ENCODE measurements around the gene LPCAT3.
A peak's percentile ranks its signal among the peaks of the same experiment; 100 is the strongest.

The LPCAT3 gene

DNA sequence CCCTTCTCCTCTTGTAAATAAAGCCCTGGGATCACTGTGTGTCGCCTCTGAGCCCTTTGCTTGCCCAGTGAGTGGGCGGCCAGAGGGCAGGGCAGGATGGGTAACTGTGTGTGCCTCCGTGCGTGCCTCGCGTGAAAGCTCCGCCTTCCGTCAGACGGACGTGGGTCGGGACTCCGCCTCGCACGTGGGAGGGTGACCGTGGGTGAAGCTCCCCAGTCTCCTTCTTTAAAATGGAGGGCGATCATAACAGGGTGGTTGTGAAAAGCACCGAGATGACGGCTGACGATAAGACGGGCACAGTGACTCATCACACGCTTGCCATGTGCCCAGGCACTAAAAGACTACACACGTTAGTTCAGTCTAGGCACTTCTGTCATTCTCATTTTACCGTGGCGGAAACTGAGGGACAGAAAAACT lies 57.0 kb downstream of the LPCAT3 start:
- Histone ChIP-seq H3K9ac (ENCODE audit: low read depth, low read length, poor library complexity, severe bottlenecking) (peak overlapping the region; percentile 97), H3K27me3 (ENCODE audit: insufficient read depth, low read length, poor library complexity, severe bottlenecking) (no peaks in the 10 kb centered on the region), H3K9me3 (ENCODE audit: insufficient read depth, low read depth, low read length) (no peaks in the 10 kb centered on the region), H3F3A (ENCODE audit: low read depth) (peaks cover 12% of the 10 kb centered on the region), H2AFZ (ENCODE audit: low read length) (no peak overlapping the region), H3K4me2 (ENCODE audit: low read depth, low read length, poor library complexity, severe bottlenecking) (peak overlapping the region; percentile 97), H3K9me2 (replicated peaks; ENCODE audit: low read depth, low read length) (no peaks in the 10 kb centered on the region), H3K4me3 (ENCODE audit: low read length, poor library complexity, severe bottlenecking) (no peak overlapping the region), H4K20me1 (ENCODE audit: insufficient read depth, low read length, poor library complexity, severe bottlenecking) (no peaks in the 10 kb centered on the region), H3K4me1 (ENCODE audit: insufficient read depth, low read length, poor library complexity, severe bottlenecking) (peaks cover 66% of the 10 kb centered on the region), H3K79me2 (ENCODE audit: insufficient read depth, low read length) (peaks cover 40% of the 10 kb centered on the region), H3K36me3 (ENCODE audit: insufficient read depth, low read length) (peaks cover 15% of the 10 kb centered on the region; the same call in 1 of the 2 replicates)
- TF ChIP-seq, protein P1, sequence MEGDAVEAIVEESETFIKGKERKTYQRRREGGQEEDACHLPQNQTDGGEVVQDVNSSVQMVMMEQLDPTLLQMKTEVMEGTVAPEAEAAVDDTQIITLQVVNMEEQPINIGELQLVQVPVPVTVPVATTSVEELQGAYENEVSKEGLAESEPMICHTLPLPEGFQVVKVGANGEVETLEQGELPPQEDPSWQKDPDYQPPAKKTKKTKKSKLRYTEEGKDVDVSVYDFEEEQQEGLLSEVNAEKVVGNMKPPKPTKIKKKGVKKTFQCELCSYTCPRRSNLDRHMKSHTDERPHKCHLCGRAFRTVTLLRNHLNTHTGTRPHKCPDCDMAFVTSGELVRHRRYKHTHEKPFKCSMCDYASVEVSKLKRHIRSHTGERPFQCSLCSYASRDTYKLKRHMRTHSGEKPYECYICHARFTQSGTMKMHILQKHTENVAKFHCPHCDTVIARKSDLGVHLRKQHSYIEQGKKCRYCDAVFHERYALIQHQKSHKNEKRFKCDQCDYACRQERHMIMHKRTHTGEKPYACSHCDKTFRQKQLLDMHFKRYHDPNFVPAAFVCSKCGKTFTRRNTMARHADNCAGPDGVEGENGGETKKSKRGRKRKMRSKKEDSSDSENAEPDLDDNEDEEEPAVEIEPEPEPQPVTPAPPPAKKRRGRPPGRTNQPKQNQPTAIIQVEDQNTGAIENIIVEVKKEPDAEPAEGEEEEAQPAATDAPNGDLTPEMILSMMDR (conservative IDR thresholded peaks at IDR 0.05; ENCODE audit: low read length): no peak
- TF ChIP-seq EZH2phosphoT487 (IDR thresholded peaks at IDR 0.05; ENCODE audit: borderline replicate concordance): no peak

DNA sequence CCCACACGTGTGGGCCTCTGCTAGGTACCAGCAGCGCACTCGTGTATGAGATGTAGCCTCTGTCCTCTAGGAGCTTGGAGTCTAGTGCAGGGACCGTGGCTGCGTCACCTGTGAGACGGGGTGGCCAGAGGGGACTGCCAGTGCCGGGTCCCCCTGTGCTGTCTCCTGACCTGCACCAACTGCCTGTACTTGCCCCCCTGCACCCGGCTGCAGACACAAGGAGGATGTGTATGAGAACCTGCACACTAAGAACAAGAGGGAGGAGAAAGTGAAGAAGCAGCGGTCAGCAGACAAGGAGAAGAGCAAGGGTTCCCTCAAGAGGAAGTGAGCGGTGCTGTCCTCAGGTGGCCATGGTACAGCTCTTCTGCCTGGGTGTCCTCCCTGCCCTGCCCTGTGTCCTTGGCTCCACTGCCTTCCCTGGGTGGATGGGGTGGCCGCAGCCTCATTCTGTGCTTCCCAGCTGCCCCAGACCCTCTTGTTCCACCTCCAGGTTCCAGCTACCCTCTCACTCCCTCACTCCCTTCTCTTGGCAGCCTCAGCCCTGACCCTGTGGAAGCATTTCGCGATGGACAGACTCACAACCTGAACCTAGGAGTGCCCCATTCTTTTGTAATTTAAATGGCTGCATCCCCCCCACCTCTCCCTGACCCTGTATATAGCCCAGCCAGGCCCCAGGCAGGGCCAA lies 57.5 kb downstream of the LPCAT3 start:
- Histone ChIP-seq H3F3A (ENCODE audit: low read depth) (peaks cover 6% of the 10 kb centered on the region; the same call in 1 of the 2 replicates), H3K9me3 (ENCODE audit: insufficient read depth, low read depth, low read length) (no peaks in the 10 kb centered on the region), H3K4me1 (ENCODE audit: insufficient read depth, low read length, poor library complexity, severe bottlenecking) (peaks cover 71% of the 10 kb centered on the region), H2AFZ (ENCODE audit: low read length) (no peak overlapping the region), H3K79me2 (ENCODE audit: insufficient read depth, low read length) (peaks cover 45% of the 10 kb centered on the region), H3K4me2 (ENCODE audit: low read depth, low read length, poor library complexity, severe bottlenecking) (peak overlapping the region; percentile 97), H3K27me3 (ENCODE audit: insufficient read depth, low read length, poor library complexity, severe bottlenecking) (no peaks in the 10 kb centered on the region), H3K4me3 (ENCODE audit: low read length, poor library complexity, severe bottlenecking) (no peak overlapping the region), H4K20me1 (ENCODE audit: insufficient read depth, low read length, poor library complexity, severe bottlenecking) (no peaks in the 10 kb centered on the region), H3K9ac (ENCODE audit: low read depth, low read length, poor library complexity, severe bottlenecking) (peak overlapping the region; percentile 97), H3K36me3 (ENCODE audit: insufficient read depth, low read length) (peaks cover 10% of the 10 kb centered on the region; the same call in 1 of the 2 replicates), H3K9me2 (replicated peaks; ENCODE audit: low read depth, low read length) (no peaks in the 10 kb centered on the region)
- TF ChIP-seq, protein P1 (conservative IDR thresholded peaks at IDR 0.05; ENCODE audit: low read length): peak; percentile 42
- no peak for TF ChIP-seq EZH2phosphoT487 (IDR thresholded peaks at IDR 0.05; ENCODE audit: borderline replicate concordance)

DNA sequence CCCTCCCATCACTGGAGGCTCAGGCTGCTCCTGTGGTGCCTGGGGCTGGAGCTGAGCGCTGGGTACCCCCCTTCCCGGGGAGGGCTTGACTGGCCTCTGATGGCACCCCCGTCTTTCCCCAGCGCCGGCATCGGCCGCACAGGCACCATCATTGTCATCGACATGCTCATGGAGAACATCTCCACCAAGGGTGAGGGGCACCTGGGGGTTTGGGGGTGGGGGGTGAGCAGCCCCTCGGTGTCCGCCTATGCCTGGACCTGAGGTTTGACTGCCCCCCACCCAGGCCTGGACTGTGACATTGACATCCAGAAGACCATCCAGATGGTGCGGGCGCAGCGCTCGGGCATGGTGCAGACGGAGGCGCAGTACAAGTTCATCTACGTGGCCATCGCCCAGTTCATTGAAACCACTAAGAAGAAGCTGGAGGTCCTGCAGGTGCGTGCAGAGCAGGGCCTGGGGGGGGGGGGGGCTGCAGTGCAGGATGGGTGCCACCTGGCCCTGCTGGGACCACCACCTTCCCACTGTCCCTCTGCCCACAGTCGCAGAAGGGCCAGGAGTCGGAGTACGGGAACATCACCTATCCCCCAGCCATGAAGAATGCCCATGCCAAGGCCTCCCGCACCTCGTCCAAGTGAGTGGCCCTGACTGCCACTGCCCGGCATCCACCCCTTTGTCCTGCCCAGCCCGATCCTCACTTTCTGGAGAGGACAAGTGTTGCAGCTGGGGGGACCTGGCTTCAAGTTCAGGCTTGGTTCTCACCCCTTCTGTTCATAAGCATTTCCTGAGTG lies 58.3 kb downstream of the LPCAT3 start:
- no peaks in the 10 kb centered on the region for H3K27me3 ChIP-seq (ENCODE audit: insufficient read depth, low read length, poor library complexity, severe bottlenecking)
- no peaks in the 10 kb centered on the region for H3K9me2 ChIP-seq (replicated peaks; ENCODE audit: low read depth, low read length)
- H4K20me1 ChIP-seq (ENCODE audit: insufficient read depth, low read length, poor library complexity, severe bottlenecking): no peaks in the 10 kb centered on the region
- peaks cover 79% of the 10 kb centered on the region for H3K4me1 ChIP-seq (ENCODE audit: insufficient read depth, low read length, poor library complexity, severe bottlenecking)
- H3K36me3 ChIP-seq (ENCODE audit: insufficient read depth, low read length): peaks cover 3% of the 10 kb centered on the region; the same call in 1 of the 2 replicates
- H2AFZ ChIP-seq (ENCODE audit: low read length): no peak overlapping the region
- H3K9ac ChIP-seq (ENCODE audit: low read depth, low read length, poor library complexity, severe bottlenecking): peak overlapping the region; percentile 97
- H3F3A ChIP-seq (ENCODE audit: low read depth): 0 out of 2 replicates have a peak, but pooled peaks cover 3% of the 10 kb centered on the region
- peaks cover 52% of the 10 kb centered on the region for H3K79me2 ChIP-seq (ENCODE audit: insufficient read depth, low read length)
- H3K9me3 ChIP-seq (ENCODE audit: insufficient read depth, low read depth, low read length): no peaks in the 10 kb centered on the region
- TF ChIP-seq EZH2phosphoT487 (IDR thresholded peaks at IDR 0.05; ENCODE audit: borderline replicate concordance): no peak
- TF ChIP-seq, protein P1 (conservative IDR thresholded peaks at IDR 0.05; ENCODE audit: low read length): no peak
- H3K4me2 ChIP-seq (ENCODE audit: low read depth, low read length, poor library complexity, severe bottlenecking): peak overlapping the region; percentile 97
- H3K4me3 ChIP-seq (ENCODE audit: low read length, poor library complexity, severe bottlenecking): peak overlapping the region; percentile 67
